Measurements from ENCODE around the gene COG5. TPM values are rescaled to one million over a fixed set of nuclear protein-coding genes. Genes with fewer than 3 reads are reported as not detected.

Gene COG5
- total and polyA plus RNA-seq, 9 of the 15 experiments (the other 6 are each of a cell fraction or from before 2014, with no cell fraction given), result 15.3 to 75.1 (median 56.4) TPM

GRCh38 chr7:107463139-107464078 lies 100.3 kb downstream of the COG5 start (continued):
- no peak for TF ChIP-seq TEAD4 (IDR thresholded peaks at IDR 0.05; ENCODE audit: low read length)
- no peak for TF ChIP-seq TEAD4 (CRISPR knock-in tag; IDR thresholded peaks at IDR 0.05; ENCODE audit: borderline replicate concordance)
- TF ChIP-seq CEBPZ (IDR thresholded peaks at IDR 0.05; ENCODE audit: borderline replicate concordance, low read depth, low read length), result no peak
- TF ChIP-seq ZNF449 (CRISPR knock-in tag; IDR thresholded peaks at IDR 0.05), result no peak
- no peak for TF ChIP-seq DPF2 (IDR thresholded peaks at IDR 0.05)
- no peak for TF ChIP-seq ZFP30 (CRISPR knock-in tag; IDR thresholded peaks at IDR 0.05; ENCODE audit: borderline replicate concordance)
- no peak for TF ChIP-seq PML (IDR thresholded peaks at IDR 0.05; ENCODE audit: low read length)
- no peak for TF ChIP-seq ZNF609 (CRISPR knock-in tag; IDR thresholded peaks at IDR 0.05; ENCODE audit: borderline replicate concordance)
- TF ChIP-seq XRCC5 (IDR thresholded peaks at IDR 0.05; ENCODE audit: low read depth, low read length), result no peak
- TF ChIP-seq GABPA (tag; conservative IDR thresholded peaks at IDR 0.05; ENCODE audit: low read depth), result no peak
- peak; percentile 91 for TF ChIP-seq DEAF1 (CRISPR knock-in tag; IDR thresholded peaks at IDR 0.05)
- no peak for TF ChIP-seq ETS1 (conservative IDR thresholded peaks at IDR 0.05; ENCODE audit: control insufficient read depth, low read depth, low read length)
